Measurements from ENCODE around the gene FAM163B. TPM values are rescaled to one million over a fixed set of nuclear protein-coding genes. Genes with fewer than 3 reads are reported as not detected.

Gene FAM163B
- total RNA-seq, 1 donor, result not detected

GRCh38 chr9:133584559-133585476 is 24.4 kb downstream of the FAM163B start:
- no peak overlapping the region for H2AFZ ChIP-seq (ENCODE audit: low read length)
- H3K9me3 ChIP-seq (ENCODE audit: low read depth, low read length), result no peaks in the 10 kb centered on the region
- H3K27ac ChIP-seq (ENCODE audit: low read depth, low read length), result no peak overlapping the region
- H3K4me2 ChIP-seq (ENCODE audit: insufficient read depth, low read length), result no peak overlapping the region
- no peaks in the 10 kb centered on the region for H3K79me2 ChIP-seq (ENCODE audit: insufficient read depth, low read length)
- H3K4me3 ChIP-seq (ENCODE audit: insufficient read depth, low read length), result no peak overlapping the region
- TF ChIP-seq, protein P1, sequence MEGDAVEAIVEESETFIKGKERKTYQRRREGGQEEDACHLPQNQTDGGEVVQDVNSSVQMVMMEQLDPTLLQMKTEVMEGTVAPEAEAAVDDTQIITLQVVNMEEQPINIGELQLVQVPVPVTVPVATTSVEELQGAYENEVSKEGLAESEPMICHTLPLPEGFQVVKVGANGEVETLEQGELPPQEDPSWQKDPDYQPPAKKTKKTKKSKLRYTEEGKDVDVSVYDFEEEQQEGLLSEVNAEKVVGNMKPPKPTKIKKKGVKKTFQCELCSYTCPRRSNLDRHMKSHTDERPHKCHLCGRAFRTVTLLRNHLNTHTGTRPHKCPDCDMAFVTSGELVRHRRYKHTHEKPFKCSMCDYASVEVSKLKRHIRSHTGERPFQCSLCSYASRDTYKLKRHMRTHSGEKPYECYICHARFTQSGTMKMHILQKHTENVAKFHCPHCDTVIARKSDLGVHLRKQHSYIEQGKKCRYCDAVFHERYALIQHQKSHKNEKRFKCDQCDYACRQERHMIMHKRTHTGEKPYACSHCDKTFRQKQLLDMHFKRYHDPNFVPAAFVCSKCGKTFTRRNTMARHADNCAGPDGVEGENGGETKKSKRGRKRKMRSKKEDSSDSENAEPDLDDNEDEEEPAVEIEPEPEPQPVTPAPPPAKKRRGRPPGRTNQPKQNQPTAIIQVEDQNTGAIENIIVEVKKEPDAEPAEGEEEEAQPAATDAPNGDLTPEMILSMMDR (IDR thresholded peaks at IDR 0.05; ENCODE audit: extremely low read depth, low read depth, low read length), result no peak
- peaks cover 42% of the 10 kb centered on the region for H3K27me3 ChIP-seq (ENCODE audit: insufficient read depth, low read length)
- no peaks in the 10 kb centered on the region for H4K20me1 ChIP-seq (ENCODE audit: insufficient read depth, low read length)
- H3K36me3 ChIP-seq (ENCODE audit: insufficient read depth, low read length), result no peaks in the 10 kb centered on the region
- no peak for DNase-seq (ENCODE audit: insufficient read length, low spot score, missing footprints)
- H3K4me1 ChIP-seq (ENCODE audit: insufficient read depth, low read length), result no peaks in the 10 kb centered on the region

GRCh38 chr9:133584167-133584558 is 25.0 kb downstream of the FAM163B start:
- Histone ChIP-seq H3K4me1 (ENCODE audit: insufficient read depth, low read length) (no peaks in the 10 kb centered on the region), H3K27me3 (ENCODE audit: insufficient read depth, low read length) (peaks cover 42% of the 10 kb centered on the region), H3K9me3 (ENCODE audit: low read depth, low read length) (no peaks in the 10 kb centered on the region), H3K36me3 (ENCODE audit: insufficient read depth, low read length) (no peaks in the 10 kb centered on the region), H3K27ac (ENCODE audit: low read depth, low read length) (no peak overlapping the region), H2AFZ (ENCODE audit: low read length) (no peak overlapping the region), H3K4me3 (ENCODE audit: insufficient read depth, low read length) (no peak overlapping the region), H4K20me1 (ENCODE audit: insufficient read depth, low read length) (no peaks in the 10 kb centered on the region), H3K79me2 (ENCODE audit: insufficient read depth, low read length) (no peaks in the 10 kb centered on the region), H3K4me2 (ENCODE audit: insufficient read depth, low read length) (no peak overlapping the region)
- TF ChIP-seq, protein P1 (IDR thresholded peaks at IDR 0.05; ENCODE audit: extremely low read depth, low read depth, low read length), result no peak
- DNase-seq (ENCODE audit: insufficient read length, low spot score, missing footprints), result no peak

GRCh38 chr9:133583586-133583985 is 25.6 kb downstream of the FAM163B start:
- H3K27me3 ChIP-seq (ENCODE audit: insufficient read depth, low read length), result peaks cover 42% of the 10 kb centered on the region
- H4K20me1 ChIP-seq (ENCODE audit: insufficient read depth, low read length), result no peaks in the 10 kb centered on the region
- no peak overlapping the region for H3K4me2 ChIP-seq (ENCODE audit: insufficient read depth, low read length)
- H3K36me3 ChIP-seq (ENCODE audit: insufficient read depth, low read length), result no peaks in the 10 kb centered on the region
- no peak for DNase-seq (ENCODE audit: insufficient read length, low spot score, missing footprints)
- no peak overlapping the region for H3K4me3 ChIP-seq (ENCODE audit: insufficient read depth, low read length)
- H3K9me3 ChIP-seq (ENCODE audit: low read depth, low read length), result no peaks in the 10 kb centered on the region
- TF ChIP-seq, protein P1 (IDR thresholded peaks at IDR 0.05; ENCODE audit: extremely low read depth, low read depth, low read length), result no peak
- H3K4me1 ChIP-seq (ENCODE audit: insufficient read depth, low read length), result no peaks in the 10 kb centered on the region
- no peak overlapping the region for H2AFZ ChIP-seq (ENCODE audit: low read length)
- H3K79me2 ChIP-seq (ENCODE audit: insufficient read depth, low read length), result no peaks in the 10 kb centered on the region
- H3K27ac ChIP-seq (ENCODE audit: low read depth, low read length), result no peak overlapping the region

- Histone ChIP-seq H2AFZ (ENCODE audit: low read length) (no peak overlapping the region), H3K36me3 (ENCODE audit: insufficient read depth, low read length) (no peaks in the 10 kb centered on the region), H3K4me3 (ENCODE audit: insufficient read depth, low read length) (no peak overlapping the region), H3K9me3 (ENCODE audit: low read depth, low read length) (no peaks in the 10 kb centered on the region), H3K79me2 (ENCODE audit: insufficient read depth, low read length) (no peaks in the 10 kb centered on the region), H3K27me3 (ENCODE audit: insufficient read depth, low read length) (peaks cover 42% of the 10 kb centered on the region), H4K20me1 (ENCODE audit: insufficient read depth, low read length) (no peaks in the 10 kb centered on the region), H3K27ac (ENCODE audit: low read depth, low read length) (no peak overlapping the region), H3K4me1 (ENCODE audit: insufficient read depth, low read length) (no peaks in the 10 kb centered on the region), H3K4me2 (ENCODE audit: insufficient read depth, low read length) (no peak overlapping the region)
- no peak for DNase-seq (ENCODE audit: insufficient read length, low spot score, missing footprints)
- TF ChIP-seq, protein P1 (IDR thresholded peaks at IDR 0.05; ENCODE audit: extremely low read depth, low read depth, low read length), result no peak
These were observed 26.1 kb downstream of the FAM163B start for GRCh38 chr9:133583111-133583510.
